GM10847 (cell line): ENCODE results near the gene SEMA5A.

Experiments
- POLR2A ChIP-seq: IDR thresholded peaks from 2 replicates; pipeline ENCODE4 v1.6.1; 2011; ENCODE audit not compliant: insufficient read length; ENCODE audit errors: extremely low read depth

Gene SEMA5A

DNA sequence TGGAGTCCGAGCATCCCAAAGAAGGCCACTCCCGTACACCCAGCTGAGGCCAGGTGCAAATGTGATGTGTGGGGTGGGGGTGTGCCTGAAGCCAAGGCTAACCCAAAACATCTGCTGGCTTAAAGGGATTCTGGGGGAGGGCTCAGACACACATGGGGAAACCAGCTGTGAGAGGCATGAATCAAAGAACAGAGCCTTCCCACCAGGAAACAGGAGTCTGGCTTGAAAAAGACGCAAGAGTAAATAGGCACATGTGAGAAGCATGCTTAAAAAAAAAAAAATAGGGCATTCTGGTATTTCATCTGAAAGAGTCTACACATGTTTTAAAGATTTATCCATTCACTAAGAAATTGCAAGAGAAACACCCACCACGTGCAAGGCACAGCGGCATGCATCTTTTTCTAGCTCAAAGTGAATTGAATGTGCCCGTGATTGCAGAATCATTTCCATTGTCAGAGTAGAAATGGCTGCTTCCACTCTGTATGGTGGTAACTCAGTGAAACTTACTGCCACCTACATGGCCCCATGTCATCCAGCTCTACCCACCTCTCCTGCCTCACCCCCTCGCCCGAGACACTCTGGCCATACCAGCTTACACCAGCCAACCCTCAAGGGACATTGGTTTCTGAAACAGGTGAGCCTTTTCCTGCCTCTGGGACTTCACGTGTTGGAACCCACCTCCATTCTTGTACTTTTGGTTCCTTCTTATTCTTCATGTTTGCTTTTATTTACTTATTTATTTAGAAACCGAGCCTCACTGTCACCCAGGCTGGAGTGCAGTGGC lies 71.5 kb downstream of the SEMA5A start:
- no peak for TF ChIP-seq POLR2A

- no peak for TF ChIP-seq POLR2A
Observed at GRCh38 chr5:9473624-9474023, 72.3 kb downstream of the SEMA5A start.

- TF ChIP-seq POLR2A = no peak
Observed at GRCh38 chr5:9470410-9470809, 75.5 kb downstream of the SEMA5A start.

DNA sequence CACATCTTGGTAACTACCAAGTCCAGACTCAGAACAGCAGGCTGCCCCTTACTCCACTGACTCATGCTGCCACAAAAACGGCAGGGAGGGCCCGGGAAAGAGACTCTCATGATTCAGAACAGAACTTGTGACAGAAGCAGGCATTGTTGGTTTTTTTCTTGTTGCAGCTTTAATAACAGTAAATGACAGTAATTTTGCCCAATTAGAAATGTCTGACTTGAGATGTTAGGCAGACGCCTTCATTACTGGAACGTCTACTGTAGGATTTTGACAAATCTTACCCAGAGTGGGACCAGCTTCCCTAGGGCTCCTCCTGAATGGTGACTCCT lies 77.9 kb downstream of the SEMA5A start:
- no peak for TF ChIP-seq POLR2A

- no peak for TF ChIP-seq POLR2A
Observed at GRCh38 chr5:9467199-9468059, 78.4 kb downstream of the SEMA5A start.

DNA sequence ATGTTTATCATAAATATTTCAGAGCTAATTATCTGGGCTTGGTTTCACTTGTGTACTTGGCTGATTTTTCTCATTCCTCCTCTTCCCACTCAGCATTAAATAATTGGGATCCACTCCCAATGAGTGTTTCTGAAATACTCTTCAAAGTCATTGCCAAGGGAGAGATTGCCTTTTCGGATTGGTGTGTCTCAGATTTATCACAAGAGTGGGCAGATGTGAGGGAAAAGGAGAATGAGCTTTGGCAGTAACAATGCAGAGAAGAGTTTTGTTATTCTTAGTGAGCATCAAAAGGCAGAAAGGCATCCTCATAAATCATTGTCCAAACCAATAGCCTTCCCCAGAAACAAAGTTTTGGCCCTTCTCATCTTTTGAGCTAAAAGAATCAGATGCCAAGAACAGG lies 79.2 kb downstream of the SEMA5A start:
- no peak for TF ChIP-seq POLR2A

GRCh38 chr5:9464478-9464877 lies 81.4 kb downstream of the SEMA5A start:
- TF ChIP-seq POLR2A = no peak

DNA sequence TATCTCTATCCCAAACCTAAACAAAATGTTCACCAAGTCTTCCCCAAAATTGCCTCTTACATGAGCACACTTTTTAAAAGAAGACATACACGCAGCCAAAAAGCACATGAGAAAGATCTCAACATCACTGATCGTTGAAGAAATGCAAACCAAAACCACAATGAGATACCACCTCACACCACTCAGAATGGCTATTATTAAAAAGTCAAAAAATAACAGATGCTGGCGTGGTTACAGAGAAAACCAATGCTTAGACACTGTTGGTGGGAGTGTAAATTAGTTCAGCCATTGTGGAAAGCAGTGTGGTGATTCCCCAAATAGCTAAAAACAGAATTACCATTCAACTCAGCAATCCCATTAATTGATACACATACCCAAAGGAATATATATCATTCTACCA lies 83.8 kb downstream of the SEMA5A start:
- TF ChIP-seq POLR2A = no peak

- no peak for TF ChIP-seq POLR2A
Observed at GRCh38 chr5:9460885-9461645, 84.8 kb downstream of the SEMA5A start.

- TF ChIP-seq POLR2A = no peak
Observed at GRCh38 chr5:9456435-9457042, 89.3 kb downstream of the SEMA5A start.

DNA sequence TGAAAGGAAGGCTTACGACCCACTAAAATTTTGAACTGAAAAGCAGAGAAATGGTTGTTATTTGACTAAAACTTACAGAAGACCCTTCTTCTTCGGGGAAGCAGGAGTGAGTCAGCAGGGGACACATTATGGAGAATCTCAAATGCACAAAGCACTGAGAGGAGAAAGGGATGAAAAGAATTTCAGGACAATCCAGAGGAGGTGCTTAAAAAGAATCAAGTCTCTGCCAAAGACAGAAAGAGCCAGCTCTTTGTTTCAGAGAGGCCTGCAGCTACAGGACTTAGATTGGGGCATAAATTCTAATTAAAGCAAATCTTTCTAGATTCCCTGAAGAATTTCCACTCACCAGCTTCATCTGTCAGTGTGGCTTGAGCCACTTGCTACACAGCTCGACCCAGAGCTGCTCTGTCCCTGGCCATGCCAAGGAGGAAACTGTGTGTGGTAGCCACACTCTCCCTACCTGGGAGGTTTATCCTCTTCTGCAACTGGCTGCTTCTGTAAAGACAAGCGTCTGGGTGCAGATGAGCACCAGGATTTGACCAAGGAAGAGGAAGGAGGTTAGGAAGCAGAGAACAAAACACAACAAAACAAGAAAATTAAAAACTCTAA lies 89.9 kb downstream of the SEMA5A start:
- no peak for TF ChIP-seq POLR2A

DNA sequence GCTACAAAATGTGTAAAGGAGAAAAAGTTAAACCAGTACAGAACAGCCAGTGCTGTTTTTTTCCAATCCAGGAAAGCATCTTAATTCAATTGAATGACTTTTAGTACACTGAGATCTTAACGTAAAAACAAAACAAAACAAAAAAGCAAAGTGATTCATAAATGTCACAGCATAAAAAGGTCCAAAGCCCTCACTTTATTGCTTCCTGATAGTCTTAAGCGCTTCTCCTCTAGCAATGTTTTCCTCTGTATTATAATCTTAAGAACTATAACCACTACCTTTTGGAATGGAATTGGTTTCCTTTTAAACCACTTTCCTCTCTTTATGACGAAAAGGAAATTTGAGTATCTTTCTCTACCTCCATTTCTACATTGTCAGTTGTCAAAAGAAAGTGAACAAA lies 91.4 kb downstream of the SEMA5A start:
- TF ChIP-seq POLR2A = no peak

- TF ChIP-seq POLR2A = no peak
Observed at GRCh38 chr5:9454012-9454481, 91.8 kb downstream of the SEMA5A start.

DNA sequence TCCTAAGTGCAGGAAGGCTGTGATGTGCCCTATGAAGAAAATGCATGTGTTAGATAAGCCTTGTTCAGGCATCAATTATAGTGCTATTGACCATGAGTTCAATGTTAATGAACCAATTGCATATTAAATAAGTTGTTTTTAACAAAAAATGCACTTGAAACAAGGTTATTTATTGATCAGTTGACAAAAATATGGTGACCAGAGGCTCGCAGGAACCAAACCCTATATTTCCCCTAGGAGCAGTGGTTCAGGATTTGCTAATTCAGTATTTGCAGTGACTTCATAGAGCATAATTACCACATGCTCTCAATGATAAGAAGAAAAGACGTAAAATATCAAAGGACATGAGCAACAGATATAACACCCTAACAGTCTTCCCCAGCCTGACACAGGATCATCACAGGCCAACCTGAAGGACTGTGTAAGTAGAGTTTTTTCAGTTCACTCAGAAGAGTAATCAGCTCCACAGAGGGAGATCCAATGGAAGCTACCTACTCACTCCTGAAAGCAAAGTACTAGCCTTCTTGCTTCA lies 92.3 kb downstream of the SEMA5A start:
- no peak for TF ChIP-seq POLR2A
